SK-N-MC (cell line): ENCODE measurements around the gene PLEKHG4B.

Source experiments
- EZH2 ChIP-seq: fragments of 200-600 bp; sonication (generic); IDR thresholded peaks from one replicate; pipeline ENCODE4 v1.6.1; 2017; ENCODE audit warnings: antibody characterized with exemption
- POLR2AphosphoS5 ChIP-seq: IDR thresholded peaks from 2 replicates; pipeline ENCODE4 v1.6.1; 2012; ENCODE audit warnings: mild to moderate bottlenecking, low read depth, low read length, borderline replicate concordance

GRCh38 chr5:143041-143440 is 51.1 kb downstream of the PLEKHG4B start:
- TF ChIP-seq EZH2 (no peak), POLR2AphosphoS5 (no peak)
